ENCODE measurements around the gene KCNH1.

DNA sequence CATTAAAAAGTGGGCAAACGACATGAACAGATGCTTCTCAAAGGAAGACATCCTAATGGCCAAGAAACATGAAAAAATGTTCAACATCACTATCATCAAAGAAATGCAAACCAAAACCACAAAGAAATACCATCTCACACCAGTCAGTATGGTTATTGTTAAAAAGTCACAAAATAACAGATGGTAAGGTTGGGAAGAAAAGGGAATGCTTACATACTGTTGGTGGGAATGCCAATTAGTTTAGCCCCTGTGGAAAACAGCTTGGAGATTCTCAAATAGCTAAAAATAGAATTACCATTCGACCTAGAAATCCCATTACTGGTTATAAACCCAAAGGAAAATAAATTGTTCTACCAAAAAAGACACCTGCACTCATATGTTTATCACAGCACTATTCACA lies 369.4 kb downstream of the KCNH1 start:
- TF ChIP-seq CTCF (IDR thresholded peaks at IDR 0.05 in 4 of 5, conservative IDR thresholded peaks at IDR 0.05 in 1 of 5) (no peak), POLR2A (IDR thresholded peaks at IDR 0.05) (no peak)
